HCT116 (cell line): ENCODE results near the gene DTD2. TPM values are rescaled to one million over a fixed set of nuclear protein-coding genes. Genes with fewer than 3 reads are reported as not detected.

Source experiments
- ATAC-seq: fragments of 200-7000 bp; cut with Tn5 transposase; 2 replicates; pipeline ENCODE4 v1.9.1; 2020; ENCODE audit warnings: mild to moderate bottlenecking, moderate library complexity
- BruUV-seq: library from RNA; stranded (reverse); fragments of 400-500 nt; replicated peaks from 2 replicates; lab custom pipeline; 2021; lab: Mats Ljungman, UMichigan
- CTCF ChIA-PET: fragments of 300-600 bp; sonication (Branson Sonifier 250); formaldehyde crosslinking; loops from one replicate; lab custom pipeline; 2021; ENCODE audit warnings: antibody characterized with exemption; lab: Charles Lee
- POLR2A ChIA-PET: fragments of 300-600, 350-600 bp; sonication (Branson Sonifier 250); formaldehyde crosslinking; loops from one replicate; lab custom pipeline; 2021; ENCODE audit warnings: antibody characterized with exemption; lab: Charles Lee
- RAD21 ChIA-PET, 2 experiments: fragments of 300-600 bp; sonication (Branson Sonifier 250); formaldehyde crosslinking; loops; one replicate each; lab custom pipeline; 2023; ENCODE audit warnings: low total read pairs in 2 of 2; ENCODE audit not compliant: uncharacterized antibody in 2 of 2, unreplicated experiment in 2 of 2, low non-redundant PET in 1 of 2; lab: Charles Lee
- DNase-seq: peaks from one replicate; pipeline ENCODE4 v3.0.0-alpha.2; 2010; ENCODE audit warnings: low read depth, low spot score
- H2AFZ ChIP-seq: fragments of 200-600 bp; shearing (Covaris generic), sonication (generic); 2 replicates; pipeline ENCODE4 v1.6.1; 2017; ENCODE audit warnings: low read depth, mixed run types, mixed read lengths, antibody characterized with exemption, low read length; ENCODE audit not compliant: poor library complexity, severe bottlenecking
- H3K27ac ChIP-seq: 2 replicates; pipeline ENCODE4 v1.5.1; 2012; ENCODE audit warnings: low read depth, low read length
- H3K27me3 ChIP-seq: fragments of 200-600 bp; sonication (generic); 2 replicates; pipeline ENCODE4 v1.6.1; 2016; ENCODE audit warnings: mixed run types, low read length, mixed read lengths; ENCODE audit not compliant: insufficient read depth
- H3K36me3 ChIP-seq, 2 experiments: fragments of 200-500 bp in 1 of 2; fragments of 200-600 bp in 1 of 2; sonication (Bioruptor generic) in 1 of 2; sonication (generic) in 1 of 2; 2 replicates each; pipeline versions ENCODE4 v1.5.1 to v1.6.1; 2014 to 2016; ENCODE audit warnings: low read length in 2 of 2, inconsistent platforms in 1 of 2, mixed read lengths in 1 of 2, mixed run types in 1 of 2; ENCODE audit not compliant: insufficient read depth in 2 of 2, control insufficient read depth in 1 of 2
- H3K4me1 ChIP-seq, 2 experiments: fragments of 200-600 bp in 1 of 2; sonication (generic) in 1 of 2; 2 replicates each; pipeline versions ENCODE4 v1.5.1 to v1.6.1; 2012 to 2017; ENCODE audit warnings: low read length in 2 of 2, inconsistent platforms in 1 of 2, mild to moderate bottlenecking in 1 of 2, mixed read lengths in 1 of 2, mixed run types in 1 of 2, moderate library complexity in 1 of 2; ENCODE audit not compliant: insufficient read depth in 2 of 2, control insufficient read depth in 1 of 2
- H3K4me2 ChIP-seq: fragments of 200-600 bp; sonication (generic); 2 replicates; pipeline ENCODE4 v1.6.1; 2017; ENCODE audit warnings: mixed run types, low read length, mixed read lengths
- H3K4me3 ChIP-seq, 2 experiments: fragments of 200-600 bp in 1 of 2; sonication (generic) in 1 of 2; replicated peaks in 1 of 2; 2 replicates each; pipeline ENCODE4 v1.5.1; 2011 to 2016; ENCODE audit warnings: low read length in 2 of 2, control low read depth in 1 of 2, low read depth in 1 of 2, mild to moderate bottlenecking in 1 of 2, mixed read lengths in 1 of 2, mixed run types in 1 of 2
- H3K79me2 ChIP-seq: fragments of 200-600 bp; sonication (generic); 2 replicates; pipeline ENCODE4 v1.6.1; 2017; ENCODE audit warnings: mild to moderate bottlenecking, mixed run types, low read length, moderate library complexity, mixed read lengths; ENCODE audit not compliant: insufficient read depth
- H3K9ac ChIP-seq: fragments of 200-600 bp; sonication (generic); 2 replicates; pipeline ENCODE4 v1.6.1; 2016; ENCODE audit warnings: low read length, mixed read lengths
- H3K9me2 ChIP-seq: fragments of 200-600 bp; sonication (generic), shearing (Covaris generic); 2 replicates; pipeline ENCODE4 v1.6.1; 2017; ENCODE audit warnings: mixed run types, mild to moderate bottlenecking, moderate library complexity; ENCODE audit not compliant: insufficient read depth
- H3K9me3 ChIP-seq, 2 experiments: fragments of 200-500 bp in 1 of 2; fragments of 200-600 bp in 1 of 2; sonication (Bioruptor generic) in 1 of 2; sonication (generic) in 1 of 2; 2 replicates each; pipeline ENCODE4 v1.6.1; 2014 to 2017; ENCODE audit warnings: low read length in 2 of 2, mixed read lengths in 2 of 2, inconsistent platforms in 1 of 2, low read depth in 1 of 2, mild to moderate bottlenecking in 1 of 2, mixed run types in 1 of 2, moderate library complexity in 1 of 2; ENCODE audit not compliant: control insufficient read depth in 1 of 2, insufficient read depth in 1 of 2
- H4K20me1 ChIP-seq: fragments of 200-600 bp; sonication (generic), shearing (Covaris generic); 2 replicates; pipeline ENCODE4 v1.6.1; 2017; ENCODE audit warnings: mixed run types, mild to moderate bottlenecking, moderate library complexity; ENCODE audit not compliant: insufficient read depth
- CBX3 ChIP-seq: IDR thresholded peaks from 2 replicates; pipeline ENCODE4 v1.6.1; 2012; ENCODE audit warnings: low read depth
- CEBPB ChIP-seq: IDR thresholded peaks from 2 replicates; pipeline ENCODE4 v1.6.1; 2012; ENCODE audit warnings: low read depth
- CTCF ChIP-seq, 3 experiments: fragments of 200-600 bp in 1 of 3; sonication (generic) in 1 of 3; IDR thresholded peaks in 2 of 3; conservative IDR thresholded peaks in 1 of 3; 2 replicates each; pipeline ENCODE4 v1.5.1; 2012 to 2017; ENCODE audit warnings: low read depth in 2 of 3, low read length in 2 of 3, antibody characterized with exemption in 1 of 3, borderline replicate concordance in 1 of 3, control low read depth in 1 of 3, mild to moderate bottlenecking in 1 of 3, mixed read lengths in 1 of 3, mixed run types in 1 of 3, moderate library complexity in 1 of 3; ENCODE audit not compliant: insufficient read depth in 1 of 3
- EGR1 ChIP-seq: IDR thresholded peaks from 2 replicates; pipeline ENCODE4 v1.6.1; 2012; ENCODE audit warnings: low read depth
- ELF1 ChIP-seq: IDR thresholded peaks from 2 replicates; pipeline ENCODE4 v1.6.1; 2012; ENCODE audit warnings: low read depth, borderline replicate concordance
- POLR2A ChIP-seq: IDR thresholded peaks from 2 replicates; pipeline ENCODE4 v1.7.0; 2011; ENCODE audit warnings: borderline replicate concordance; ENCODE audit not compliant: insufficient read depth, insufficient read length; ENCODE audit errors: extremely low read depth
- RAD21 ChIP-seq: IDR thresholded peaks from 2 replicates; pipeline ENCODE4 v1.6.1; 2012; ENCODE audit warnings: low read depth, mild to moderate bottlenecking
- SP1 ChIP-seq: IDR thresholded peaks from 2 replicates; pipeline ENCODE4 v1.6.1; 2012; ENCODE audit warnings: low read depth
- SRF ChIP-seq: IDR thresholded peaks from 2 replicates; pipeline ENCODE4 v1.6.1; 2012; ENCODE audit warnings: low read depth
- ZFX ChIP-seq: fragments of 450-650 bp; IDR thresholded peaks from 2 replicates; pipeline ENCODE4 v1.6.1; 2017
- ZNF274 ChIP-seq: fragments of 200-500 bp; sonication (Bioruptor generic); IDR thresholded peaks from 2 replicates; pipeline ENCODE4 v1.6.1; 2014; ENCODE audit warnings: mild to moderate bottlenecking, low read depth, low read length, inconsistent platforms
- intact Hi-C: fragments of 100-400 bp; cut with micrococcal nuclease; formaldehyde crosslinking; loops from 2 replicates; pipeline ENCODE4 v1.10.0; 2022
- total RNA-seq: library from RNA; stranded (reverse); gene quantifications from one replicate; pipeline ENCODE4 v1.2.1, GENCODE V29; 2021; ENCODE audit not compliant: unreplicated experiment
- TF ChIP-seq, protein P1 (sequence below): IDR thresholded peaks from 2 replicates; pipeline ENCODE4 v1.6.1; 2012; ENCODE audit warnings: low read depth

Gene DTD2
- total RNA-seq, 1 experiment from 2014 or later, result 24.6 TPM

GRCh38 chr14:31408421-31408820 is 48.9 kb downstream of the DTD2 start:
- TF ChIP-seq POLR2A (no peak), RAD21 (no peak), SP1 (no peak), ZNF274 (no peak), ZFX (no peak), EGR1 (no peak), CBX3 (no peak), CTCF (IDR thresholded peaks at IDR 0.05 in 2 of 3, conservative IDR thresholded peaks at IDR 0.05 in 1 of 3; ENCODE audit: borderline replicate concordance in 1 of 3, insufficient read depth in 1 of 3, low read depth in 2 of 3, low read length in 2 of 3) (no peak), SRF (no peak), CEBPB (no peak), ELF1 (no peak)
- TF ChIP-seq, protein P1, sequence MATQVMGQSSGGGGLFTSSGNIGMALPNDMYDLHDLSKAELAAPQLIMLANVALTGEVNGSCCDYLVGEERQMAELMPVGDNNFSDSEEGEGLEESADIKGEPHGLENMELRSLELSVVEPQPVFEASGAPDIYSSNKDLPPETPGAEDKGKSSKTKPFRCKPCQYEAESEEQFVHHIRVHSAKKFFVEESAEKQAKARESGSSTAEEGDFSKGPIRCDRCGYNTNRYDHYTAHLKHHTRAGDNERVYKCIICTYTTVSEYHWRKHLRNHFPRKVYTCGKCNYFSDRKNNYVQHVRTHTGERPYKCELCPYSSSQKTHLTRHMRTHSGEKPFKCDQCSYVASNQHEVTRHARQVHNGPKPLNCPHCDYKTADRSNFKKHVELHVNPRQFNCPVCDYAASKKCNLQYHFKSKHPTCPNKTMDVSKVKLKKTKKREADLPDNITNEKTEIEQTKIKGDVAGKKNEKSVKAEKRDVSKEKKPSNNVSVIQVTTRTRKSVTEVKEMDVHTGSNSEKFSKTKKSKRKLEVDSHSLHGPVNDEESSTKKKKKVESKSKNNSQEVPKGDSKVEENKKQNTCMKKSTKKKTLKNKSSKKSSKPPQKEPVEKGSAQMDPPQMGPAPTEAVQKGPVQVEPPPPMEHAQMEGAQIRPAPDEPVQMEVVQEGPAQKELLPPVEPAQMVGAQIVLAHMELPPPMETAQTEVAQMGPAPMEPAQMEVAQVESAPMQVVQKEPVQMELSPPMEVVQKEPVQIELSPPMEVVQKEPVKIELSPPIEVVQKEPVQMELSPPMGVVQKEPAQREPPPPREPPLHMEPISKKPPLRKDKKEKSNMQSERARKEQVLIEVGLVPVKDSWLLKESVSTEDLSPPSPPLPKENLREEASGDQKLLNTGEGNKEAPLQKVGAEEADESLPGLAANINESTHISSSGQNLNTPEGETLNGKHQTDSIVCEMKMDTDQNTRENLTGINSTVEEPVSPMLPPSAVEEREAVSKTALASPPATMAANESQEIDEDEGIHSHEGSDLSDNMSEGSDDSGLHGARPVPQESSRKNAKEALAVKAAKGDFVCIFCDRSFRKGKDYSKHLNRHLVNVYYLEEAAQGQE, result no peak
- TF ChIP-seq, all 23 proteins: peak for 0
- POLR2A ChIA-PET, result interaction anchor here (1.8 kb wide), 1 partner anchor 12 kb away, joined by 7 read pairs; the partner anchor contains the start of gene HEATR5A
- H3K36me3 ChIP-seq, result no peaks in the 10 kb centered on the region
- H3K4me1 ChIP-seq, result no peaks in the 10 kb centered on the region
- no peak overlapping the region for H2AFZ ChIP-seq
- CTCF ChIA-PET, result no interaction called here
- ATAC-seq (no peak), DNase-seq (no peak)
- H3K79me2 ChIP-seq, result peaks cover 4% of the 10 kb centered on the region
- H4K20me1 ChIP-seq, result no peaks in the 10 kb centered on the region
- BruUV-seq, result no TSS peak
- H3K27ac ChIP-seq, result no peak overlapping the region
- H3K9me2 ChIP-seq, result no peaks in the 10 kb centered on the region
- H3K9me3 ChIP-seq, result no peaks in the 10 kb centered on the region
- RAD21 ChIA-PET, result no interaction called here
- no peak overlapping the region for H3K4me3 ChIP-seq
- H3K4me2 ChIP-seq, result no peak overlapping the region
- intact Hi-C loops, result no loop called here
- no peak overlapping the region for H3K9ac ChIP-seq
- no peaks in the 10 kb centered on the region for H3K27me3 ChIP-seq
